AG10803 (cell line): Measurements from ENCODE around the gene MEST.

ENCODE experiments used
- DNase-seq: peaks from one replicate; pipeline ENCODE4 v3.0.0; 2010; ENCODE audit warnings: low read depth
- H3K4me3 ChIP-seq: 2 replicates; pipeline ENCODE4 v1.5.1; 2011; ENCODE audit warnings: mild to moderate bottlenecking, low read length, control low read depth
- TF ChIP-seq, protein P1 (sequence below): conservative IDR thresholded peaks from 2 replicates; pipeline ENCODE4 v1.5.1; 2011; ENCODE audit warnings: mild to moderate bottlenecking, low read length, control low read depth, inconsistent platforms

Gene MEST

DNA sequence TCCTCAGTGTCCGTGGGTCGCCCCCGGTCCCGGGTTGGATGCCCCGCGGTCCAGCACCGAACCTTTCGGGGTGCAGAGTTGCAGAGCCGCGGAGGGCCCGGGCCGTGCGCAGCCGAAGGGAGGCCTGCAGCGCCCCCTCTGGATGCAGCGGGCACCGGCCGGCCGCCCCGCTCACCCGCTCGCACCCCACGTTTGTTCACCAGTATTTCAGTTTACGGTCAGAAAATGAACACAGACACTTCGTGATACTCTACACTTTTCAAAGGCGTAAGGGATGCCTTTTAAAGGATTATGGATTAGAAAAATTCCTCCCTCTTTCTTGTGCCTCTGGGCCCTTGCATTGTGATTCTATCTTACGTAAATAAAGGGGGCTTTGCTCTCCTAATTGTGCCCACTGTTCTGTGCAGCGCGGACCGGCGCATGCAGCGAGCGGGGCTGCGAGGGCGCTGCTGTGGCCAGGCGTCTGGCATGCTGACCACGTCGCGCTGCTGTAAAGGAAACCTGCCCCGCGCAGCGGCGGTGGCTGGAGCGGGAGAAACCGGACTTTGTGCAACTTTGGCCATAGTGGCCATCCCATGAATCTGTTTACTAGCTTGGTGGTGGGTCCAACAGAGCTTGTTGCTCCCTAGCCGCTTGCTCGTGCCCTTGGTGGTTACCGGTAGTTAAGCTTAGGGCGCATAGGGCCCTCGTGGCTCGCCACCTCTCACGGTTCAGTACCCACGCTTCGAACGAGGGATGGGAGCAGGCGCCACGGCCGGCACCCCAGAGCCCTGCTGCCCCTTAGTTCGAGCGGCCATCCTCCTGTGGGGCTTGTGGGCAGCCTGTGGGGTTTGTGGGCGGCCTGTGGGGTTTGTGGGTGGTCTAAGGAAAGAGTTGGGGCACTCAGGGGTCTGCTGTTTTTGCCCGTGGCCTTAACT lies 739 bp upstream of the MEST start:
- peak overlapping the region; percentile 42 for H3K4me3 ChIP-seq
- DNase-seq = no peak
- TF ChIP-seq, protein P1, sequence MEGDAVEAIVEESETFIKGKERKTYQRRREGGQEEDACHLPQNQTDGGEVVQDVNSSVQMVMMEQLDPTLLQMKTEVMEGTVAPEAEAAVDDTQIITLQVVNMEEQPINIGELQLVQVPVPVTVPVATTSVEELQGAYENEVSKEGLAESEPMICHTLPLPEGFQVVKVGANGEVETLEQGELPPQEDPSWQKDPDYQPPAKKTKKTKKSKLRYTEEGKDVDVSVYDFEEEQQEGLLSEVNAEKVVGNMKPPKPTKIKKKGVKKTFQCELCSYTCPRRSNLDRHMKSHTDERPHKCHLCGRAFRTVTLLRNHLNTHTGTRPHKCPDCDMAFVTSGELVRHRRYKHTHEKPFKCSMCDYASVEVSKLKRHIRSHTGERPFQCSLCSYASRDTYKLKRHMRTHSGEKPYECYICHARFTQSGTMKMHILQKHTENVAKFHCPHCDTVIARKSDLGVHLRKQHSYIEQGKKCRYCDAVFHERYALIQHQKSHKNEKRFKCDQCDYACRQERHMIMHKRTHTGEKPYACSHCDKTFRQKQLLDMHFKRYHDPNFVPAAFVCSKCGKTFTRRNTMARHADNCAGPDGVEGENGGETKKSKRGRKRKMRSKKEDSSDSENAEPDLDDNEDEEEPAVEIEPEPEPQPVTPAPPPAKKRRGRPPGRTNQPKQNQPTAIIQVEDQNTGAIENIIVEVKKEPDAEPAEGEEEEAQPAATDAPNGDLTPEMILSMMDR = peak; percentile 42

DNA sequence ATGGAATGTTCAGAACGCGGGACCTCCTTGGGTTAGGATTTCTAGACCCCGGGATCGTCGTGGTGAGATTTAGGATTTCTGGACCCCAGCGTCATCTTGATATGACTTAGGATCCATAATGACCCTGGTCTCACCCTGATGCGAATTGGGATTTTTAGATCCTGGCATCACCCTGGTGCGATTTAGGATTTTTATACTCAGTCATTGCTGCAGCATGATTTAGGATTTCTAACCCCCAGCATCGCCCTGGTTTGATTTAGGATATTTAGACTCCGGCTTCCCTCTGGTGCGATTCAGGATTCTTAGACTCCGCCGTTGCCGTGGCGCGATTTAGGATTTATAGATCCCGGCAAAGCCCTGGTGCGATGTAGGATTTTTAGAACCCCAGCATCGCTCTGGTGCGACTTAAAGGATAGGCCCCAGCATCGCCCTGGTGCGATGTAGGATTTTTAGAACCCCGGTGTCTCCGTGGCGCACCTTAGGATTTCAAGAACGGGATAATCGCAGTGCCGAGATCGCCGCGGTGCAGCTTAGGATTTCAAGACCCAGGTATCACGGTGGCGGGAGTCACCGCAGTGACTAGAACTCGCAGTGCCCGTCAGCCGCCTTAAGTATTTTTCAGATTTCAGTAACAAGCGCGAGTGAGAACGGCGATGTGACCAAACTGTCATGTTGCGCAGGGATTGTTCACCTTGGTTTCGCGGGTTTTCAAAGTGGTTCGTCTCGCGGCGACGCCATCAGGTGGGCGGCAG lies 814 bp downstream of the MEST start:
- H3K4me3 ChIP-seq = peak overlapping the region; percentile 55
- TF ChIP-seq, protein P1 = no peak
- no peak for DNase-seq

DNA sequence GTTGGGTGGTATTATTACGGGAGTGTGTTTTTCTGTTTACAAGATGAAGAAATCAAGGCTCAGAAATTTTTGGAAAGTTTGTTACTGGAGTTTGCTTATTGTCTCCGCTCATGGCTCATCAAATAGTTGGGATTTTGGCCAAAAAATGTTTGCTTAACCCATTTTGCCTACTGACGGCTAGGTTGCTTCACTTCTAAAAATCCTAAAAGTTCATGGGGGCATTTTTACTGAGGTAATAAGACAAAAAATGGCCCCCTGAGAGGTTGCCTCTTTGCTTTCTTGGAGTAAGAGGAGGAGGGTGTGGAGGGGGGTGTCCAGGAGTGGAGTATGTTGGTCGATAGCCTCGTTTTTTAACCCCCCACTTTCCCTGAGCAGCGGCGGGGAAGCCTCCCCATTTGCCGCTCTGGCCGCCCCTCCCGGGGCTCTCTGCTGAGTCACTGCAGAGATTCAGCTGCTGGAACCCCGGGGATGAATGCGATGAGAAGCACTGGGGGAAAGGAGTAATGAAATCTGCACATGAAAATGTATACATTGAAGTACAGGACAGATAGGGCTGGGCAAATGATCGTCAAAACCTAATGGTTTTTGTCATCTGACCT lies 1.5 kb downstream of the MEST start:
- peak; percentile 31 for DNase-seq
- TF ChIP-seq, protein P1 = no peak
- peak overlapping the region; percentile 55 for H3K4me3 ChIP-seq

DNA sequence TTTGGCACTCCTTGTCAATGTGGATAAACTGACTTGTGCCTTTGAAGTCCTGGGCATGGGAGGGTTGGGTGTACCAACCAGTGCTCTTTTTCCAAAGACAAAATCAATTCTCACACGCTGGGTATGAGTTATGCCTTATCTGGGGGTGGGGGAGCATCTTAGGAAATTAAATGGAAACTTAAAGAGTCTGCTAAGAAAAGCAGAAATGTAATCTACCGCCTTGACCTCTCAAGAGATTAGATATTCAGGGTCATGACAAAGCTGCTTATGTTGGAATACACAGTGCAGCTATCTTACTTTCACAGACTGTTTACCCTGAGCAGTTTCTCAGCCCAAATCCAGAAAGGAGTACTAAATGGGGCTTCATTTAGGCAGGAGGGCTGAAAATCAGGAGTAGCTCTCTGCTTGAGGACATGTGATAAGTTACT lies 2.6 kb downstream of the MEST start:
- TF ChIP-seq, protein P1 = no peak
- no peak for DNase-seq
- H3K4me3 ChIP-seq = no peak overlapping the region

DNA sequence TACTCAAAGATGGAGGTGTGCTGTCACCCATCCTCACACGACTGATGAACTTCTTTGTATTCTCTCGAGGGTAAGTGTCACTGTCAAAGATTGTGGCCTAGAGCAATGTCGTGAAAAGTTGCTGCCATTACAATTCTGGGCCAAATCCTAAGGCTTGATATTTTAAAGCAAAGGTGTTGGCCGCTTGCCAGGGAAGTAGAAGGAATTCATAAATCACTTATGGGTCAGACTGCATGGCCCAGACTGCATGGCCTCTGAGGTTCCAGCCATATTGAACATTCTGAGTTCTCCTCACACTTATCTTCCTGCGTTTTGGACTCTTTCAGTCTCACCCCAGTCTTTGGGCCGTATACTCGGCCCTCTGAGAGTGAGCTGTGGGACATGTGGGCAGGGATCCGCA lies 8.6 kb downstream of the MEST start:
- DNase-seq = no peak
- no peak overlapping the region for H3K4me3 ChIP-seq
- TF ChIP-seq, protein P1 = no peak

DNA sequence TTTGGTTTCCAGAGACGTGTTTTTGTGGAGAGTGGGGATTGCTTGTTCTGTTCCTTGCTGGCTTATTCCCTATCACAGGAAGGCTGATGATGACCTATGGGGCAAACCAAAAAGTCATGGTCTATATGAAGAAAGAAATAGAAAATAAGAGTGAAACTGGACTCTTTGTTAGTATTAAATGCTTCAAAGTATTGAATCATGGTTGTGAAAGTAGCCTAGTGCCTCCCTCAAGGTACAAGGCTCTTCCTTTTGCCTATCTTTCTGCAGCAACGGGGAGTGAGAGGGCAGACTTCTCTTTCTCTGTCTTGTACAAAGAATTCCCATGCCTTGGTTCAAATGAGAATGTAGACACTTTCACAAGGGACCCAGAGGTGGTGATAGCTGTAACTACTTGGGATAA lies 9.0 kb downstream of the MEST start:
- DNase-seq = no peak
- no peak overlapping the region for H3K4me3 ChIP-seq
- TF ChIP-seq, protein P1 = no peak
